CD14-positive monocyte (primary cell): Measurements from ENCODE around the gene FANCI. TPM values are rescaled to one million over a fixed set of nuclear protein-coding genes. Genes with fewer than 3 reads are reported as not detected.
A peak's percentile ranks its signal among the peaks of the same experiment; 100 is the strongest.

Experiments used
- DNase-seq, 3 donors: peaks; one replicate each; pipeline ENCODE4 v3.0.0-alpha.2; 2011 to 2022
- H2AFZ ChIP-seq: 2 replicates; pipeline ENCODE4 v1.6.0; 2012; ENCODE audit warnings: mild to moderate bottlenecking, low read depth, low read length, inconsistent platforms; ENCODE audit not compliant: insufficient read depth, poor library complexity, severe bottlenecking
- H3K27ac ChIP-seq, 2 donors: 1 replicate in 1 of 2; 2 replicates in 1 of 2; pipeline ENCODE4 v1.5.1; 2012 to 2013; ENCODE audit warnings: low read length in 2 of 2, control low read depth in 1 of 2, inconsistent platforms in 1 of 2, low read depth in 1 of 2, mild to moderate bottlenecking in 1 of 2
- H3K27me3 ChIP-seq, 2 donors: one replicate each; pipeline versions ENCODE4 v1.6.0 to v1.6.1; 2011 to 2013; ENCODE audit warnings: low read length in 2 of 2; ENCODE audit not compliant: control insufficient read depth in 2 of 2, insufficient read depth in 2 of 2
- H3K36me3 ChIP-seq, 2 donors: replicated peaks in 1 of 2; 1 replicate in 1 of 2; 2 replicates in 1 of 2; pipeline versions ENCODE4 v1.5.1 to v1.6.1; 2012 to 2013; ENCODE audit warnings: low read length in 2 of 2, control low read depth in 1 of 2, inconsistent platforms in 1 of 2, mild to moderate bottlenecking in 1 of 2; ENCODE audit not compliant: insufficient read depth in 2 of 2, control insufficient read depth in 1 of 2
- H3K4me1 ChIP-seq, 2 donors: 1 replicate in 1 of 2; 2 replicates in 1 of 2; pipeline versions ENCODE4 v1.5.1 to v1.6.1; 2012 to 2013; ENCODE audit warnings: low read length in 2 of 2, control low read depth in 1 of 2, inconsistent platforms in 1 of 2, mild to moderate bottlenecking in 1 of 2, moderate library complexity in 1 of 2; ENCODE audit not compliant: insufficient read depth in 2 of 2, control insufficient read depth in 1 of 2
- H3K4me2 ChIP-seq: replicated peaks from 2 replicates; pipeline ENCODE3; 2012; ENCODE audit warnings: low read length, moderate library complexity, mild to moderate bottlenecking; ENCODE audit not compliant: poor library complexity, severe bottlenecking; ENCODE audit errors: extremely low read depth
- H3K4me3 ChIP-seq, 3 experiments: fragments of 200-600 bp in 1 of 3; sonication (generic) in 1 of 3; replicated peaks in 1 of 3; 1 replicate in 2 of 3; 2 replicates in 1 of 3; pipeline ENCODE4 v1.5.1; 2011 to 2013; ENCODE audit warnings: low read length in 3 of 3, mild to moderate bottlenecking in 3 of 3, control low read depth in 2 of 3, low read depth in 2 of 3, inconsistent platforms in 1 of 3, moderate library complexity in 1 of 3
- H3K79me2 ChIP-seq: 2 replicates; pipeline ENCODE4 v1.6.0; 2012; ENCODE audit warnings: mild to moderate bottlenecking, control low read depth, inconsistent platforms, low read length, moderate library complexity; ENCODE audit not compliant: insufficient read depth
- H3K9ac ChIP-seq: 2 replicates; pipeline ENCODE4 v1.6.0; 2017; ENCODE audit warnings: low read length, mild to moderate bottlenecking; ENCODE audit not compliant: insufficient read depth, poor library complexity, severe bottlenecking
- H3K9me3 ChIP-seq, 2 donors: replicated peaks in 1 of 2; 1 replicate in 1 of 2; 2 replicates in 1 of 2; pipeline versions ENCODE4 v1.5.1 to v1.6.1; 2012 to 2013; ENCODE audit warnings: low read length in 2 of 2, control low read depth in 1 of 2; ENCODE audit not compliant: control insufficient read depth in 1 of 2, insufficient read depth in 1 of 2
- H4K20me1 ChIP-seq: 2 replicates; pipeline ENCODE4 v1.6.0; 2012; ENCODE audit warnings: mild to moderate bottlenecking, low read length, control low read depth, moderate library complexity; ENCODE audit not compliant: insufficient read depth
- H3K27ac Mint-ChIP-seq, 7 donors: one replicate each; pipeline ENCODE4 v1.8.0; 2020; ENCODE audit warnings: mild to moderate bottlenecking in 7 of 7, mixed read lengths in 7 of 7, moderate library complexity in 6 of 7, inconsistent platforms in 2 of 7
- H3K27me3 Mint-ChIP-seq, 3 donors: one replicate each; pipeline ENCODE4 v1.8.0; 2021 to 2022; ENCODE audit warnings: low read depth in 3 of 3, mild to moderate bottlenecking in 3 of 3, mixed read lengths in 3 of 3, moderate library complexity in 3 of 3, inconsistent platforms in 1 of 3
- H3K36me3 Mint-ChIP-seq, 2 donors: one replicate each; pipeline ENCODE4 v1.8.0; 2020; ENCODE audit warnings: mixed read lengths in 2 of 2, inconsistent platforms in 1 of 2, mild to moderate bottlenecking in 1 of 2
- H3K4me1 Mint-ChIP-seq: one replicate; pipeline ENCODE4 v1.8.0; 2020; ENCODE audit warnings: mild to moderate bottlenecking, mixed read lengths
- H3K4me3 Mint-ChIP-seq, 2 donors: one replicate each; pipeline ENCODE4 v1.8.0; 2020; ENCODE audit warnings: mild to moderate bottlenecking in 2 of 2, mixed read lengths in 2 of 2, moderate library complexity in 1 of 2
- H3K9me3 Mint-ChIP-seq, 7 donors: one replicate each; pipeline ENCODE4 v1.8.0; 2020 to 2022; ENCODE audit warnings: mixed read lengths in 7 of 7, mild to moderate bottlenecking in 6 of 7, moderate library complexity in 6 of 7, inconsistent platforms in 2 of 7
- CTCF ChIP-seq: fragments of 200-600 bp; IDR thresholded peaks from one replicate; pipeline ENCODE4 v1.8.0; 2022; ENCODE audit warnings: antibody characterized with exemption, mild to moderate bottlenecking
- WGBS: methylation state at CpG from one replicate; pipeline ENCODE4 v1.1.5; 2013; ENCODE audit warnings: missing lambda C conversion rate; ENCODE audit not compliant: insufficient coverage; 5-methylcytosine and 5-hydroxymethylcytosine counted together
- intact Hi-C, 2 donors: fragments of 100-400 bp; cut with micrococcal nuclease; formaldehyde crosslinking; loops; one replicate each; pipeline versions ENCODE4 v1.15.0 to v1.15.1; 2023
- polyA plus RNA-seq, 3 donors: library from polyadenylated mRNA; depleted of rRNA in 1 of 3; unstranded in 2 of 3; stranded (reverse) in 1 of 3; fragments of 300-500 nt in 2 of 3; fragments of >200 nt in 1 of 3; fragmentation: Illumina TruSeq in 2 of 3; gene quantifications; 1 replicate in 2 of 3; 2 replicates in 1 of 3; pipeline ENCODE4 v1.2.3, GENCODE V29; 2012 to 2021
- small RNA-seq: library from RNA; depleted of rRNA; stranded (forward); fragments of <200 nt; gene quantifications from one replicate; pipeline ENCODE3, GENCODE V24; 2012; ENCODE audit warnings: low read depth; ENCODE audit not compliant: insufficient read length

FANCI gene
- polyA plus RNA-seq, 3 donors: 1.4 to 2.6 (median 1.5) TPM

GRCh38 chr15:89364741-89365450 lies 121.1 kb downstream of the FANCI start:
- Mint-ChIP-seq H3K4me3 (peak overlapping the region in 1 of 2 donors; percentile 93), H3K4me1 (peaks cover 59% of the 10 kb centered on the region), H3K27ac (peak overlapping the region in 1 of 7 donors; percentile 37), H3K9me3 (peaks cover 3 to 37% (median 24%) of the 10 kb centered on the region in 7 donors), H3K36me3 (peaks cover 10 to 22% of the 10 kb centered on the region in 2 donors), H3K27me3 (peaks cover 88 to 99% (median 97%) of the 10 kb centered on the region in 3 donors)
- intact Hi-C loops: loop anchor here (5.0 kb wide), 2 partner anchors 32 to 42 kb away; no protein-coding TSS in a partner anchor
- H3K79me2 ChIP-seq: no peaks in the 10 kb centered on the region
- peaks cover 77 to 97% of the 10 kb centered on the region in 2 donors for H3K27me3 ChIP-seq
- no peak overlapping the region for H2AFZ ChIP-seq
- H3K4me2 ChIP-seq: peak overlapping the region; percentile 24
- 25% methylated on average over 8 of the region's 13 CpGs for whole genome bisulfite sequencing
- H3K9ac ChIP-seq: no peak overlapping the region
- peaks cover 36% of the 10 kb centered on the region for H4K20me1 ChIP-seq
- no peak for TF ChIP-seq CTCF
- peaks cover 2 to 48% of the 10 kb centered on the region in 2 donors for H3K9me3 ChIP-seq
- no peaks in the 10 kb centered on the region for H3K36me3 ChIP-seq
- H3K4me3 ChIP-seq: no peak overlapping the region
- no peak overlapping the region for H3K27ac ChIP-seq
- no peak for DNase-seq
- H3K4me1 ChIP-seq: peaks cover 36 to 51% of the 10 kb centered on the region in 2 donors

GRCh38 chr15:89365462-89366065 lies 121.8 kb downstream of the FANCI start:
- intact Hi-C loops: no loop called here
- Mint-ChIP-seq H3K36me3 (peaks cover 9 to 25% of the 10 kb centered on the region in 2 donors), H3K4me3 (peak overlapping the region in 1 of 2 donors; percentile 93), H3K9me3 (peaks cover 3 to 41% (median 27%) of the 10 kb centered on the region in 7 donors), H3K27me3 (peaks cover 88 to 99% (median 97%) of the 10 kb centered on the region in 3 donors), H3K27ac (no peak overlapping the region), H3K4me1 (peaks cover 62% of the 10 kb centered on the region)
- peaks cover 43 to 57% of the 10 kb centered on the region in 2 donors for H3K4me1 ChIP-seq
- H2AFZ ChIP-seq: no peak overlapping the region
- TF ChIP-seq CTCF: no peak
- no peak overlapping the region for H3K4me2 ChIP-seq
- no peak overlapping the region for H3K9ac ChIP-seq
- H3K9me3 ChIP-seq: peaks cover 0 to 48% of the 10 kb centered on the region in 2 donors
- WGBS: 14% methylated on average over 10 of the region's 22 CpGs
- H3K79me2 ChIP-seq: no peaks in the 10 kb centered on the region
- H3K36me3 ChIP-seq: no peaks in the 10 kb centered on the region
- no peak for DNase-seq
- H4K20me1 ChIP-seq: peaks cover 29% of the 10 kb centered on the region
- H3K4me3 ChIP-seq: no peak overlapping the region
- peaks cover 77 to 97% of the 10 kb centered on the region in 2 donors for H3K27me3 ChIP-seq
- no peak overlapping the region for H3K27ac ChIP-seq

Small RNA genes within 50 kb of the gene (small RNA-seq; reads per million reads assigned to genes)
- gene MIR6766: not detected

Other genes with a start within 250 kb of the FANCI start
- gene ABHD2, start 155.5 kb upstream of the FANCI start, polyA plus RNA-seq: 10 to 100 TPM; 30.8 to 67.1 (median 37.3) TPM
- gene RLBP1, start 22.4 kb upstream of the FANCI start, polyA plus RNA-seq: not detected
- gene POLG, start 90.8 kb downstream of the FANCI start, polyA plus RNA-seq: 10 to 100 TPM; 19.2 to 66.7 (median 21.6) TPM